Renal pelvis (tissue), 4 donors: ENCODE data around the gene MAN1A2. TPM values are rescaled to one million over a fixed set of nuclear protein-coding genes. Genes with fewer than 3 reads are reported as not detected.
"Not testable (repeated sequence)": the region's sequence is repeated elsewhere in the genome, so short reads cannot be mapped to it uniquely, and the experiment has no call there.

Source experiments
- DNase-seq: peaks from one replicate; pipeline ENCODE4 v3.0.0-alpha.2; 2013
- polyA plus RNA-seq, 3 donors: library from polyadenylated mRNA; unstranded; fragments of 120-200 nt; gene quantifications; one replicate each; pipeline ENCODE4 v1.2.1, GENCODE V29; 2013; ENCODE audit not compliant: insufficient read length in 3 of 3

MAN1A2 gene
- polyA plus RNA-seq, 3 donors = 38.9 to 48.8 (median 43.3) TPM

GRCh38 chr1:117475495-117475894 is 108.2 kb downstream of the MAN1A2 start:
- not testable (repeated sequence) for DNase-seq

GRCh38 chr1:117479086-117479485 is 111.8 kb downstream of the MAN1A2 start:
- no peak for DNase-seq

- DNase-seq = no peak
These were observed 114.2 kb downstream of the MAN1A2 start for GRCh38 chr1:117481410-117481809.

GRCh38 chr1:117493906-117494305 is 126.7 kb downstream of the MAN1A2 start:
- peak; percentile 14 for DNase-seq

- DNase-seq = no peak
These were observed 127.8 kb downstream of the MAN1A2 start for GRCh38 chr1:117495068-117495467.

- DNase-seq = no peak
These were observed 131.8 kb downstream of the MAN1A2 start for GRCh38 chr1:117499071-117499470.

- no peak for DNase-seq
These were observed 133.3 kb downstream of the MAN1A2 start for GRCh38 chr1:117500584-117500983.

GRCh38 chr1:117501281-117501680 is 134.0 kb downstream of the MAN1A2 start:
- DNase-seq = no peak

- DNase-seq = no peak
These were observed 144.0 kb downstream of the MAN1A2 start for GRCh38 chr1:117511273-117511672.

- no peak for DNase-seq
These were observed 145.6 kb downstream of the MAN1A2 start for GRCh38 chr1:117512728-117513321.

- DNase-seq = no peak
These were observed 155.9 kb downstream of the MAN1A2 start for GRCh38 chr1:117523111-117523510.

GRCh38 chr1:117527074-117527473 is 159.8 kb downstream of the MAN1A2 start:
- no peak for DNase-seq

GRCh38 chr1:117527566-117528102 is 160.4 kb downstream of the MAN1A2 start:
- no peak for DNase-seq

- DNase-seq = no peak
These were observed 162.4 kb downstream of the MAN1A2 start for GRCh38 chr1:117529683-117530082.

GRCh38 chr1:117531222-117531621 is 164.0 kb downstream of the MAN1A2 start:
- DNase-seq = no peak

- peak; percentile 47 for DNase-seq
These were observed 167.8 kb downstream of the MAN1A2 start for GRCh38 chr1:117534995-117535467.

GRCh38 chr1:117535821-117536220 is 168.6 kb downstream of the MAN1A2 start:
- DNase-seq = no peak

GRCh38 chr1:117537291-117537920 is 170.2 kb downstream of the MAN1A2 start:
- no peak for DNase-seq

- DNase-seq = no peak
These were observed 173.3 kb downstream of the MAN1A2 start for GRCh38 chr1:117540532-117540931.

- DNase-seq = no peak
These were observed 173.8 kb downstream of the MAN1A2 start for GRCh38 chr1:117541003-117541402.

- DNase-seq = no peak
These were observed 174.3 kb downstream of the MAN1A2 start for GRCh38 chr1:117541585-117541984.

- no peak for DNase-seq
These were observed 177.4 kb downstream of the MAN1A2 start for GRCh38 chr1:117544509-117545109.

GRCh38 chr1:117546467-117546866 is 179.2 kb downstream of the MAN1A2 start:
- no peak for DNase-seq
